Measurements from ENCODE around the gene PCDHGC3.

The PCDHGC3 gene

GRCh38 chr5:141439411-141440141 lies 36.2 kb upstream of the PCDHGC3 start:
- TF ChIP-seq REST (IDR thresholded peaks at IDR 0.05; ENCODE audit: insufficient replicate concordance, low read depth): no peak
- H3K4me3 ChIP-seq (replicated peaks; ENCODE audit: insufficient read depth, low read length): no peak overlapping the region
- H3K27ac ChIP-seq (replicated peaks): no peak overlapping the region
- DNase-seq (ENCODE audit: low read depth in 1 of 2, low spot score in 1 of 2): no peak
- H3K27me3 ChIP-seq (ENCODE audit: insufficient read depth, poor library complexity, severe bottlenecking): no peaks in the 10 kb centered on the region

GRCh38 chr5:141440341-141440740 lies 35.4 kb upstream of the PCDHGC3 start:
- no peak for DNase-seq (ENCODE audit: low read depth in 1 of 2, low spot score in 1 of 2)
- Histone ChIP-seq H3K27ac (replicated peaks) (no peak overlapping the region), H3K27me3 (ENCODE audit: insufficient read depth, poor library complexity, severe bottlenecking) (no peaks in the 10 kb centered on the region), H3K4me3 (replicated peaks; ENCODE audit: insufficient read depth, low read length) (no peak overlapping the region)
- TF ChIP-seq REST (IDR thresholded peaks at IDR 0.05; ENCODE audit: insufficient replicate concordance, low read depth) (no peak), POLR2AphosphoS5 (IDR thresholded peaks at IDR 0.05; ENCODE audit: low read depth) (no peak), SPI1 (IDR thresholded peaks at IDR 0.05; ENCODE audit: borderline replicate concordance, low read depth) (no peak), GABPA (IDR thresholded peaks at IDR 0.05; ENCODE audit: low read depth) (no peak)

- no peak overlapping the region for H3K4me3 ChIP-seq (replicated peaks; ENCODE audit: insufficient read depth, low read length)
- no peak for DNase-seq (ENCODE audit: low read depth in 1 of 2, low spot score in 1 of 2)
- no peak for TF ChIP-seq POLR2AphosphoS5 (IDR thresholded peaks at IDR 0.05; ENCODE audit: low read depth)
- no peak for TF ChIP-seq GABPA (IDR thresholded peaks at IDR 0.05; ENCODE audit: low read depth)
- no peak for TF ChIP-seq REST (IDR thresholded peaks at IDR 0.05; ENCODE audit: insufficient replicate concordance, low read depth)
- TF ChIP-seq CTCF (IDR thresholded peaks at IDR 0.05; ENCODE audit: insufficient read depth, low read length): no peak
- no peak for TF ChIP-seq SPI1 (IDR thresholded peaks at IDR 0.05; ENCODE audit: borderline replicate concordance, low read depth)
- no peaks in the 10 kb centered on the region for H3K27me3 ChIP-seq (ENCODE audit: insufficient read depth, poor library complexity, severe bottlenecking)
- H3K27ac ChIP-seq (replicated peaks): no peak overlapping the region
These were observed 34.1 kb upstream of the PCDHGC3 start for GRCh38 chr5:141441571-141442170.

GRCh38 chr5:141465351-141465750 lies 10.4 kb upstream of the PCDHGC3 start:
- Histone ChIP-seq H3K27ac (replicated peaks) (no peak overlapping the region), H3K4me3 (replicated peaks; ENCODE audit: insufficient read depth, low read length) (no peak overlapping the region), H3K27me3 (ENCODE audit: insufficient read depth, poor library complexity, severe bottlenecking) (no peaks in the 10 kb centered on the region)
- TF ChIP-seq REST (IDR thresholded peaks at IDR 0.05; ENCODE audit: insufficient replicate concordance, low read depth) (no peak), POLR2AphosphoS5 (IDR thresholded peaks at IDR 0.05; ENCODE audit: low read depth) (no peak), CTCF (IDR thresholded peaks at IDR 0.05; ENCODE audit: insufficient read depth, low read length) (no peak), GABPA (IDR thresholded peaks at IDR 0.05; ENCODE audit: low read depth) (no peak), SPI1 (IDR thresholded peaks at IDR 0.05; ENCODE audit: borderline replicate concordance, low read depth) (no peak)
- no peak for DNase-seq (ENCODE audit: low read depth in 1 of 2, low spot score in 1 of 2)

Measured in HL-60 (cell line).